Stimulated activated CD4-positive, alpha-beta T cell treated with anti-CD3 and anti-CD28 coated beads, Interleukin-4, amount 100 ng/mL, for 4 hours (primary cell): Measurements from ENCODE around the gene UVRAG.

Experiments
- DNase-seq, 2 experiments: peaks; one replicate each; pipeline ENCODE4 v3.0.0-alpha.2; 2020

The UVRAG gene

GRCh38 chr11:75884321-75884720, 69.3 kb downstream of the UVRAG start:
- DNase-seq: no peak

GRCh38 chr11:75888416-75888815, 73.4 kb downstream of the UVRAG start:
- DNase-seq: no peak

- DNase-seq: no peak
Measured at GRCh38 chr11:75891947-75892739, 77.1 kb downstream of the UVRAG start.

GRCh38 chr11:75893251-75893650, 78.2 kb downstream of the UVRAG start:
- DNase-seq: no peak

- no peak for DNase-seq
Measured at GRCh38 chr11:75894036-75894585, 79.1 kb downstream of the UVRAG start.

- no peak for DNase-seq
Measured at GRCh38 chr11:75896843-75897419, 81.9 kb downstream of the UVRAG start.

GRCh38 chr11:75898871-75899270, 83.9 kb downstream of the UVRAG start:
- DNase-seq: no peak

GRCh38 chr11:75899806-75900205, 84.8 kb downstream of the UVRAG start:
- DNase-seq: no peak

GRCh38 chr11:75900848-75901247, 85.8 kb downstream of the UVRAG start:
- DNase-seq: no peak

GRCh38 chr11:75902631-75903030, 87.6 kb downstream of the UVRAG start:
- no peak for DNase-seq

- DNase-seq: no peak
Measured at GRCh38 chr11:75903276-75903675, 88.3 kb downstream of the UVRAG start.

- no peak for DNase-seq
Measured at GRCh38 chr11:75905434-75905833, 90.4 kb downstream of the UVRAG start.

GRCh38 chr11:75907906-75908527, 93.0 kb downstream of the UVRAG start:
- no peak for DNase-seq

GRCh38 chr11:75910426-75911145, 95.6 kb downstream of the UVRAG start:
- DNase-seq: no peak

GRCh38 chr11:75911459-75911858, 96.4 kb downstream of the UVRAG start:
- DNase-seq: no peak

- no peak for DNase-seq
Measured at GRCh38 chr11:75913984-75914383, 99.0 kb downstream of the UVRAG start.

- DNase-seq: no peak
Measured at GRCh38 chr11:75916882-75917281, 101.9 kb downstream of the UVRAG start.

GRCh38 chr11:75918331-75918730, 103.3 kb downstream of the UVRAG start:
- no peak for DNase-seq

- no peak for DNase-seq
Measured at GRCh38 chr11:75919525-75919924, 104.5 kb downstream of the UVRAG start.

GRCh38 chr11:75920848-75921247, 105.8 kb downstream of the UVRAG start:
- DNase-seq: no peak

- DNase-seq: no peak
Measured at GRCh38 chr11:75921808-75922207, 106.8 kb downstream of the UVRAG start.

GRCh38 chr11:75924966-75925784, 110.2 kb downstream of the UVRAG start:
- no peak for DNase-seq
